ENCODE data around the gene NLRP1. TPM values are rescaled to one million over a fixed set of nuclear protein-coding genes. Genes with fewer than 3 reads are reported as not detected.

Gene NLRP1
- total and polyA plus RNA-seq, 9 of the 15 experiments (the other 6 are each of a cell fraction or from before 2014, with no cell fraction given), result 4.0 to 69.4 (median 27.7) TPM

DNA sequence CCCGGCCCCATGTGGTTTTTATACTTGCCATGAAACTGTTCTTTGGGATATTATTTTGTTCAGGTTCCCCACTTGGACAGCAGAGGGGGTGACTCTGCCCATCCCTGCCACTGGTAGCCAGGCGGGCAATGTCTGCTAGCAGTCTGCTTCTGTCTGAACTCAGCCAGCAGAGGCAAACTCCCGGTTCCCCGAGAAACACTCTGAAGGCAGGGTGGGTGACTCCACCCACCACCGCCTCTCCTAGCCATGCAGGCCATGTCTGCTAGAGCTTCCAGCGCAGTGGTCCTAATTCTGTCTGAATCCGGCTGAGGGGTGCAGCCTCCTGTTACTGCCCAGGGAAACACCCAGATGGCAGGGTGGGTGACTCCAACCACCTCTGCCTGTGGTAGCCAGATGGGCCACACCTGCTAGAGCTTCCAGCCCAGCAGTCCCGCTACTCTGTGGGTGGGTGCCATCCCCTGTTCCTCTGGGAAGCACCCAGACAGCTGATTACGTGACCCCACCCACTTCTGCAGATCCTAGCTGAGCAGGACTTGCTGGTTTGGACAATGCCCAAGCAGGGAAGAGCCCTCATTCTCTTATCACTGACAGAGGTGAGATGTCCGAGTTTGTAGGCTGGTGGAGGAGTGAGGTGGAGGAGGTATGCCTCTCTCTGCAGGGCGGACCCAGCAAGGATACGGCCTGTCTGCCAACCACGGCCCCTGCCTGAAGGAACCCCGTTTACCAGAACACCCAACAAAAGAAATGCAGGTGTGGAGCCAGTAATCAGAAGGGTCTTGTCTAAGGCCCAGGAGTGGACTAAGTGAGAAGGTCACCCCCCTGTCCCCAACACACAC is 22.4 kb downstream of the NLRP1 start (continued):
- TF ChIP-seq RBM25 (IDR thresholded peaks at IDR 0.05; ENCODE audit: low read depth, low read length, severe bottlenecking) (no peak), TARDBP (IDR thresholded peaks at IDR 0.05) (no peak), HDAC2 (IDR thresholded peaks at IDR 0.05) (no peak), GATAD2A (IDR thresholded peaks at IDR 0.05) (no peak), FOXP4 (CRISPR knock-in tag; IDR thresholded peaks at IDR 0.05; ENCODE audit: borderline replicate concordance) (no peak)
- TF ChIP-seq, protein P1, sequence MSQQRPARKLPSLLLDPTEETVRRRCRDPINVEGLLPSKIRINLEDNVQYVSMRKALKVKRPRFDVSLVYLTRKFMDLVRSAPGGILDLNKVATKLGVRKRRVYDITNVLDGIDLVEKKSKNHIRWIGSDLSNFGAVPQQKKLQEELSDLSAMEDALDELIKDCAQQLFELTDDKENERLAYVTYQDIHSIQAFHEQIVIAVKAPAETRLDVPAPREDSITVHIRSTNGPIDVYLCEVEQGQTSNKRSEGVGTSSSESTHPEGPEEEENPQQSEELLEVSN (IDR thresholded peaks at IDR 0.05; ENCODE audit: borderline replicate concordance in 1 of 2, extremely low read depth in 1 of 2, insufficient read depth in 1 of 2, insufficient read length in 1 of 2, low read depth in 1 of 2, low read length in 1 of 2, poor library complexity in 1 of 2, severe bottlenecking in 1 of 2), result no peak

Measured in K562 (cell line).